ENCODE results near the gene ST3GAL2. TPM values are rescaled to one million over a fixed set of nuclear protein-coding genes. Genes with fewer than 3 reads are reported as not detected.

ST3GAL2 gene
- total and polyA plus RNA-seq, 8 donors, result 2.6 to 51.3 (median 11.7) TPM

- Histone ChIP-seq H3K27ac (peak overlapping the region in 3 of 5 donors; percentile 17 to 50 (median 46)), H3K36me3 (peaks cover 38 to 96% (median 91%) of the 10 kb centered on the region in 4 donors), H3K27me3 (no peaks in the 10 kb centered on the region), H3K9me3 (no peaks in the 10 kb centered on the region), H3K4me3 (no peak overlapping the region), H3K4me1 (peaks cover 0 to 13% (median 10%) of the 10 kb centered on the region in 4 donors)
- DNase-seq, result peak in 1 of 2 donors; percentile 31
- intact Hi-C loops (cut with DNase I; ENCODE audit: low total_unique reads), result no loop called here
- TF ChIP-seq POLR2A (IDR thresholded peaks at IDR 0.05), result no peak
- TF ChIP-seq EP300 (IDR thresholded peaks at IDR 0.05), result no peak
- TF ChIP-seq CTCF (IDR thresholded peaks at IDR 0.05), result no peak
- TF ChIP-seq POLR2AphosphoS5 (IDR thresholded peaks at IDR 0.05), result no peak
- 66 to 77% (median 70%) methylated on average over 10 to 13 of the region's 13 CpGs for WGBS, 5 donors
Observed at GRCh38 chr16:70476272-70477020, 37.5 kb upstream of the ST3GAL2 start.

- Histone ChIP-seq H3K4me1 (peaks cover 0 to 13% (median 10%) of the 10 kb centered on the region in 4 donors), H3K36me3 (peaks cover 26 to 92% (median 84%) of the 10 kb centered on the region in 4 donors), H3K9me3 (no peaks in the 10 kb centered on the region), H3K27ac (no peak overlapping the region), H3K4me3 (no peak overlapping the region), H3K27me3 (no peaks in the 10 kb centered on the region)
- DNase-seq, result no peak
- intact Hi-C loops (cut with DNase I; ENCODE audit: low total_unique reads), result no loop called here
- no peak for TF ChIP-seq POLR2A (IDR thresholded peaks at IDR 0.05)
- TF ChIP-seq CTCF (IDR thresholded peaks at IDR 0.05), result no peak
- TF ChIP-seq EP300 (IDR thresholded peaks at IDR 0.05), result no peak
- TF ChIP-seq POLR2AphosphoS5 (IDR thresholded peaks at IDR 0.05), result no peak
- WGBS, 5 donors, result 87 to 100% (median 94%) methylated on average over 1 to 24 of the region's 24 CpGs
Observed at GRCh38 chr16:70475054-70475871, 36.4 kb upstream of the ST3GAL2 start.

- TF ChIP-seq POLR2A (IDR thresholded peaks at IDR 0.05), result no peak
- TF ChIP-seq EP300 (IDR thresholded peaks at IDR 0.05), result no peak
- no peak for TF ChIP-seq CTCF (IDR thresholded peaks at IDR 0.05)
- intact Hi-C loops (cut with DNase I; ENCODE audit: low total_unique reads), result no loop called here
- 79 to 95% (median 94%) methylated on average over 10 to 22 of the region's 22 CpGs for WGBS, 5 donors
- no peaks in the 10 kb centered on the region for H3K27me3 ChIP-seq
- DNase-seq, result no peak
- peaks cover 18 to 86% (median 78%) of the 10 kb centered on the region in 4 donors for H3K36me3 ChIP-seq
- H3K9me3 ChIP-seq, result no peaks in the 10 kb centered on the region
- H3K4me1 ChIP-seq, result peaks cover 0 to 13% (median 10%) of the 10 kb centered on the region in 4 donors
- no peak overlapping the region for H3K27ac ChIP-seq
- no peak overlapping the region for H3K4me3 ChIP-seq
Observed at GRCh38 chr16:70474320-70475053, 35.6 kb upstream of the ST3GAL2 start.
